NOMO-1 (cell line): ENCODE measurements around the gene ZNF839.
A peak's percentile ranks its signal among the peaks of the same experiment; 100 is the strongest.

Source experiments
- DNase-seq, 2 experiments: peaks; one replicate each; lab custom pipeline; 2025; ENCODE audit not compliant: unreplicated experiment in 2 of 2; lab: John Stamatoyannopoulos, UW

The ZNF839 gene

GRCh38 chr14:102371361-102371760 lies 51.8 kb downstream of the ZNF839 start:
- DNase-seq, result no peak

DNA sequence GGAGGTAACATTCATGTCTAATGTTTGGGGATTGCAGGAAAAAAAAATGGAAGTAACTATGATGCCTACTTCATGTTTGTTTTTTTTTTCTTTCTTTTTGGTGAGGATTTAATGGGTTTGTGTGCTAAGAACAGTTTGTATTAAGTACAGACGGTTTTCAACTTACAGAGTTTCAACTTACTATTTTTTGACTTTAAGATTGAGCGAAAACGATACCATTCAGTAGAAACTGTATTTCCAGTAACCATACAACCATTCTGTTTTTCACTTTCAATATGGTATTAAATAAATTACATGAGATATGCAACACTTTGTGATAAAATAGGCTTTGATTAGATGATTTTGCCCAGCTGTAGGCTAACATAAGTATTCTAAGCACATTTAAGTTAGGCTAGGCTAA lies 53.6 kb downstream of the ZNF839 start:
- no peak for DNase-seq

DNA sequence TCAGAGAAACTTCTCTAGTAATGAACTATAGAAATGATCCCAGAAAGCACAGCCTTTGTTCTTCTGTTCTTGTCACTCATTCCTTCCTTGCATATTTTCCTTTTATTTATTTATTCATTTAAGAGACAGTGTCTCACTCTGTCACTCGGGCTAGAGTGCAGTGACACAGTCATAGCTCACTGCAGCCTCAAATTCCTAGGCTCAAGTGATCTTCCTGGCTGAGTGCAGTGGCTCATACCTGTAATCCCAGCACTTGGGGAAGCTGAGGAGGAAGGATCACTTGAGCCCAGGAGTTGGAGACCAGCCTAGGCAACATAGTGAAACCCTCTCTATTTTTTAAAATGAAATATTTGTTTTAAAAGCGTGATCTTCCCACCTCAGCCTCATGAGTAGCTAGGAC lies 54.7 kb downstream of the ZNF839 start:
- DNase-seq, result no peak

DNA sequence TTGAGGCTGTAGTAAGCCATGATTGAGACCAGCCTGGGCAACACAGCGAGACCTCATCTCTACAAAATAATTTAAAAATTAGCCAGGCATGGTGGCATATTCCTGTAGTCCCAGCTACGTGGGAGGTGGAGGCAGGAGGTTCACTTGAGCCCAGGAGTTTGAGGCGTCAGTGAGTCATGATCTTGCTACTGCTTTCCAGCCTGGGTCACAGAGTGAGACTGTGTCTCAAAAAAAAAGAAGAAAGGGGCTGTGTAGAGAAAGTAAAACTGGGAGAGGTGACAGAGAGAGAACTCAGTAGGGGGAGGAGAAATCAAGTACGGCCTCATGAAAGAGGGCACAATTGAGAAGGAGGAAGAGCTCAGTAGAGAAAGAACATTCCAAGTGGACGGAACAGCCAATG lies 55.6 kb downstream of the ZNF839 start:
- no peak for DNase-seq

DNA sequence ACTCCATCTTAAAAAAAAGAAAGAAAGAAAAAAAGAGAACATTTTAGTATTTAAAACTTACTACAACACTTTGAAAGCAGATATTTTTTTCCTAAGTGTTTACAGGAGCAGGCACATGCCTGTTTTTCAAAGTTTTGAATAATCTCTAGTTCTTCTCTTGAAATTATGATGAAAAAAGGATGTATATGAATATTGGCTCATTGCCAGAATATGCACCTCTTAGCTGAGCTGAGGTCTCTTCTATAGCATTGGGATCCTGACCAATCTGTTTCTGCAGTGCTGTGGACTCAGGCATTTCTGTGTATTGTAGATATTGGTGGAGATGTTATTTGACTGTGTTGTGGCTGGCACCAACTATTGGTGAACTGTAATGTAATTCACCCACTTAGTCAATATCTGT lies 58.1 kb downstream of the ZNF839 start:
- no peak for DNase-seq

DNA sequence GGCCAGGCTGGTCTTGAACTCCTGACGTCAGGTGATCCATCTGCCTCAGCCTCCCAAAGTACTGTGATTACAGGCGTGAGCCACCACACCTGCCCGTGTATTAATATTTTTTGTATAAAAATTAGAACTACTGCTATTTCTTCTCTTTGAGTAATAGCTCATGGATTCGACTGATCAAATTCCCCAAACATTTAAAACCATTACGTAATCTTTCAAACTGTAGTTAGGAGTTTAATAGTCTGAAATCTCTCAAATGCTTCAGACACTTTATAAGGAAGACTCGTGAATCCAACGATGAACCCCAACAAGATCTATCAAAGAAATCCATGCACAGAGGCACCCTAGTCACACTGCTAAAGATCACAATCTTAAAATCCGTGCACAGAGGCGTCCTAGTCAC lies 59.3 kb downstream of the ZNF839 start:
- no peak for DNase-seq

- DNase-seq, result no peak
These were observed 67.5 kb downstream of the ZNF839 start for GRCh38 chr14:102387086-102387485.

- peak; percentile 72 to 95 for DNase-seq
These were observed 69.7 kb downstream of the ZNF839 start for GRCh38 chr14:102389246-102389645.

DNA sequence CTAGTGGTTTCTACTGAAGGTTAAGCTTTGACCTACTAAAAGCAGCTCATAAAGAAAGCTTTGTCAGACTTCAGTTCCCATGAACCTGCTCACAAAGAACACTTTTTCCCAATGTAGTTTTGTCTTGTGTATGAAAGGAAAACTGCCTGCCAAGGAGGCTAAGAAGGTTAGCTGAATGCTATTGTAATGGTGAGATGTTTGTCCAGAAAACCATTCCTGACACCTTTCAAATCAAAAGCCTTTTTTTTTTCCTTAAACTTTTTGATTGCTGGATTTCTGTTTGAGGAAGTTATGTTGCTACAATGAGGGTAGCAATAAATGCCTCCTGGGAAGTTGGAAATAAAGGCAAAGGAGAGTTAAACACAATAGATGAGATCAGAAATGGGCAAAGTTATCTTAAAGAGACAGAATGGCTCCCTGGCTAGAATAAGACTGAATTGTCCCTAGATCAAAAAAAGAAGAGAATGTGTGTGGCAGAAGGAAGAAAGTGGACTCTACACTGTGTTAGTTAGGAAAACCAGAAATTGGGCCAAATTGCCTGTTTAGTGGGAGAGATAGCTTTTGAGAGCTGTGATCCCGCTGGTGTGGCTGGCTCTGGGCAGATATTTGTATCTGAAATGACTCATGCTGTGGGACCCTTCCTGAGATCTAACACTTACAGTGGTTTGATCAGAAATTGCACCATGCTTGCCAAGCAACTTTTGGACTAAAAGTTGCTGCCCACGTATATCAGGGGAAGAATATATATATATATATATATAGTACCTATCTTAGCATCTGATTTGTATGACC lies 70.7 kb downstream of the ZNF839 start:
- no peak for DNase-seq
